ENCODE results near the gene SYN1.
"Not testable (repeated sequence)": the region's sequence is repeated elsewhere in the genome, so short reads cannot be mapped to it uniquely, and the experiment has no call there.

The SYN1 gene

DNA sequence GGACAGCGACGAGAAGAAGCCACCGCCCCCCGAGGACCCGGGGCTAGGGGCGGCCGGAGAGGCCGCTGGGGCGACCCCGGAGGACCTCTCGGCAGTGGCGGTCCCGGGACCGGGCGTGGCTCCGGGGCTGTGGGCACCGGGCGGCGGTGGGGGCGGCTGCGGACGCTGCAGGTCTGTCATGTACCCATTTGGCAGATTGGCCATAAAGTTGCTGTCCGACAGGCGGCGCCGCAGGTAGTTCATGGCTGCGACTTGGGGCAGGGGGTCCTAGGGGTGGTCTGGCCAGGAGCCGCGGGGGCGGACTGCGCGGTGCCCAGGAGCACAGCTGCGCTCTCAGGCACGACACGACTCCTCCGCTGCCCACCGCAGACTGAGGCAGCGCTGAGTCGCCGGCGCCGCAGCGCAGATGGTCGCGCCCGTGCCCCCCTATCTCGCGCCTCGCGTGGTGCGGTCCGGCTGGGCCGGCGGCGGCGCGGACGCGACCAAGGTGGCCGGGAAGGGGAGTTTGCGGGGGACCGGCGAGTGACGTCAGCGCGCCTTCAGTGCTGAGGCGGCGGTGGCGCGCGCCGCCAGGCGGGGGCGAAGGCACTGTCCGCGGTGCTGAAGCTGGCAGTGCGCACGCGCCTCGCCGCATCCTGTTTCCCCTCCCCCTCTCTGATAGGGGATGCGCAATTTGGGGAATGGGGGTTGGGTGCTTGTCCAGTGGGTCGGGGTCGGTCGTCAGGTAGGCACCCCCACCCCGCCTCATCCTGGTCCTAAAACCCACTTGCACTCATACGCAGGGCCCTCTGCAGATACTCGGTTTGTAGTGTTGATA lies at the start of gene SYN1:
SYN1 (minus strand) TSS at position 372 of the 817 bp plus-strand sequence; CDS start at position 243, 129 bp downstream.
- Histone ChIP-seq H3K4me1 (ENCODE audit: control insufficient read depth, insufficient read depth, low read length) (no peaks in the 10 kb centered on the region), H3K27me3 (replicated peaks; ENCODE audit: control insufficient read depth, insufficient read depth, low read length) (peaks cover 39% of the 10 kb centered on the region), H3K36me3 (ENCODE audit: control insufficient read depth, insufficient read depth, low read length, severe bottlenecking) (no peaks in the 10 kb centered on the region), H3K9ac (ENCODE audit: low read length) (no peak within 1 kb of the TSS), H3K4me3 (ENCODE audit: low read length) (peak within 1 kb of the TSS; percentile 61), H3K9me3 (ENCODE audit: control insufficient read depth, low read length) (peaks cover 4% of the 10 kb centered on the region)
- peak; percentile 78 for DNase-seq (ENCODE audit: low read depth)

DNA sequence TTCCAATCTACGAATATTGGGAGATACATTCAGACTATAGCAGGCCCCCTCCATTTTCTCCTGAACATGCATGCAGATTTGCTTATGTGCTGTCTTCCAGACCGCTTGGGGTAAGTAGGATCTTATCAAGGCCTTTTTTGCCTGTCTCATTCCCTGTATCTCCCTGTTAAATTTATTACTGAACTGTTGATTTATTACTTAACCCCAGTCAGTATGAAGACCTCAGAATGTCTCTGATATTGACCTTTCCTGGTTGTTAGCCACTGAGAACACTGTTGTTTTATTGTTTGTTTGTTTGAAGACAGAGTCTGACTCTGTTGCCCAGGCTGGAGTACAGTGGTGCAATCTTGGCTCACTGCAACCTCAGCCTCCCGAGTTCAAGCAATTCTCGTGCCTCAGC lies 46.1 kb upstream of the SYN1 start:
- peaks cover 21% of the 10 kb centered on the region for H3K4me1 ChIP-seq (ENCODE audit: control insufficient read depth, insufficient read depth, low read length)
- not testable (repeated sequence) for H3K36me3 ChIP-seq (ENCODE audit: control insufficient read depth, insufficient read depth, low read length, severe bottlenecking); H3K9me3 ChIP-seq (ENCODE audit: control insufficient read depth, low read length); H3K9ac ChIP-seq (ENCODE audit: low read length); H3K4me3 ChIP-seq (ENCODE audit: low read length); H3K27me3 ChIP-seq (replicated peaks; ENCODE audit: control insufficient read depth, insufficient read depth, low read length); DNase-seq (ENCODE audit: low read depth)

DNA sequence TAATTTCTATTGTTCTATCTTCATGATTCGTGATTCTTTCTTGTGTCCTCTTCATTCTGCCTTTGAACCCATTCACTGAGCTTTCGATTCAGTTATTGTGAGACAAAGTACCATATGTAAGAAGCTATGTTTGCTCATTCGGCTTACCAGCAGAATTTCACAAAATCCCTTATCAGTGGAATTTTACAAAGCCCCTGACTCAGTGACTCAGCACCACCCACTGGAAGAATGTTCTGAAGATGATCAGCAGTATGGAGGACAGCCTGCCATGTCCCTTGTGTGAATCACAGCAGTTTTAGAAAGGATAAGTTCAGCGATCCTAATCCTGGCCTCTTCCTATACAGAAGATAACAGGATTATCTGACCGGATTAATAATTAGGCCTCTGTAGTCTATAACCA lies 45.1 kb upstream of the SYN1 start:
- Histone ChIP-seq H3K4me3 (ENCODE audit: low read length) (no peak overlapping the region), H3K4me1 (ENCODE audit: control insufficient read depth, insufficient read depth, low read length) (peaks cover 21% of the 10 kb centered on the region), H3K27me3 (replicated peaks; ENCODE audit: control insufficient read depth, insufficient read depth, low read length) (no peaks in the 10 kb centered on the region), H3K9me3 (ENCODE audit: control insufficient read depth, low read length) (no peaks in the 10 kb centered on the region), H3K9ac (ENCODE audit: low read length) (no peak overlapping the region), H3K36me3 (ENCODE audit: control insufficient read depth, insufficient read depth, low read length, severe bottlenecking) (no peaks in the 10 kb centered on the region)
- DNase-seq (ENCODE audit: low read depth): peak; percentile 21

DNA sequence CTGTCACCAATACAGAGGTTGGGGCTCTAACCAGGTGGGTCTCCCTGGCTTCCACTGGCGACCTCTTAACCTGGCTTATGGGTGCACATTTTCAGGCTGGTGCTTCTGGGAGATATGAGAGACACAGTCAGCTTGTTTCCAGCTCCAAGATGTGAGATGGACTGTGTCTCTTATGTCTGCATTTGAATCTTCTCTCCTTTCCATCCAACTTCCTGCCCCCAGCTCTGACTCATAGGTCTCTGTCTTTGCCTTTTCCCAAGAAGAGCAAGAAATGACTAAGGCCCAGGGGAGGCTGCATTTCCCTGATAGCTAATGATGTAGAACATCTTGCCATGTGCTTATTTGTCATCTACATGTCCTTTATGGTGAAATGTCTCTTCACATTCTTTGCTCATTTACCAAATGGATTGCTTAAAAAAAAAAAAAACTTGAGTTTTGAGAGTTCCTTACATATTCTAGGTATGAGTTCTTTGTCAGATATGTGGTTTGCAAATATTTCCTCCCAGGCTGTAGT lies 42.5 kb upstream of the SYN1 start:
- peak; percentile 71 for DNase-seq (ENCODE audit: low read depth)
- no peaks in the 10 kb centered on the region for H3K27me3 ChIP-seq (replicated peaks; ENCODE audit: control insufficient read depth, insufficient read depth, low read length)
- H3K4me1 ChIP-seq (ENCODE audit: control insufficient read depth, insufficient read depth, low read length): peaks cover 24% of the 10 kb centered on the region
- H3K9me3 ChIP-seq (ENCODE audit: control insufficient read depth, low read length): no peaks in the 10 kb centered on the region
- H3K4me3 ChIP-seq (ENCODE audit: low read length): no peak overlapping the region
- peaks cover 4% of the 10 kb centered on the region for H3K36me3 ChIP-seq (ENCODE audit: control insufficient read depth, insufficient read depth, low read length, severe bottlenecking)
- H3K9ac ChIP-seq (ENCODE audit: low read length): peak overlapping the region; percentile 71

DNA sequence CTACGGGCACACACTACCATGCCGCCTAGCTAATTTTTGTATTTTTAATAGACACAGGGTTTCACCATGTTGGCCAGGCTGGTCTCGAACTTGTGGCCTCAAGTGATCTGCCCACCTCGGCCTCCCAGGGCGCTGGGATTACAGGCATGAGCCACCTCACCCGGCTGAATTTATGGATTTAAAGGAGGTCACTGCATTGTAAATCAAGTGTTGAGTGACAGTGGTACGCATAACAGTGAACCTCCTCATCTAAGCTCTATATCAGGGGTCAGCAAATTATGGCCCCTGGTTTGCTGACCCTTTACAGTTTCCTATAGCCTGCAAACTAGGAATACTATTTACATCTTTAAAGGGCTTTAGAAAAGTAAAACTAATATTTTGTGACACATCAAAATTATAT lies 41.9 kb upstream of the SYN1 start:
- H3K36me3 ChIP-seq (ENCODE audit: control insufficient read depth, insufficient read depth, low read length, severe bottlenecking): peaks cover 10% of the 10 kb centered on the region
- peak overlapping the region; percentile 68 for H3K9ac ChIP-seq (ENCODE audit: low read length)
- no peaks in the 10 kb centered on the region for H3K9me3 ChIP-seq (ENCODE audit: control insufficient read depth, low read length)
- no peaks in the 10 kb centered on the region for H3K27me3 ChIP-seq (replicated peaks; ENCODE audit: control insufficient read depth, insufficient read depth, low read length)
- H3K4me3 ChIP-seq (ENCODE audit: low read length): no peak overlapping the region
- no peak for DNase-seq (ENCODE audit: low read depth)
- peaks cover 24% of the 10 kb centered on the region for H3K4me1 ChIP-seq (ENCODE audit: control insufficient read depth, insufficient read depth, low read length)

DNA sequence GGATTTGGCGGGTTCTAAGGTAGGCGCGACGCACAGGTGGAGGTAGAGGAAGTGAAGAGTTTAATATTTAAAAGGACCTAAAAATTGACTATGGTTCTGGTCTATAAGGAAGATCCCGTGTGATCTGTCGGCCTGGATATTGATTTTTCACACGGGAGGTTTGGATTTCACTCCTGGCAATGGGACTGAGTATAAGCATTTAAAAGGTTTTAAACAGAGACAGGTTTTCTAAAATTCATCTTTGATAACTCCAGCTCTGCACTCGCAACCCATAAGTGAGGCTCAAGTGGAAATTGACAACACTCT lies 39.7 kb upstream of the SYN1 start:
- H3K4me3 ChIP-seq (ENCODE audit: low read length): peak overlapping the region; percentile 89
- H3K36me3 ChIP-seq (ENCODE audit: control insufficient read depth, insufficient read depth, low read length, severe bottlenecking): peaks cover 23% of the 10 kb centered on the region
- no peaks in the 10 kb centered on the region for H3K27me3 ChIP-seq (replicated peaks; ENCODE audit: control insufficient read depth, insufficient read depth, low read length)
- H3K4me1 ChIP-seq (ENCODE audit: control insufficient read depth, insufficient read depth, low read length): peaks cover 19% of the 10 kb centered on the region
- H3K9me3 ChIP-seq (ENCODE audit: control insufficient read depth, low read length): no peaks in the 10 kb centered on the region
- DNase-seq (ENCODE audit: low read depth): no peak
- peak overlapping the region; percentile 91 for H3K9ac ChIP-seq (ENCODE audit: low read length)

DNA sequence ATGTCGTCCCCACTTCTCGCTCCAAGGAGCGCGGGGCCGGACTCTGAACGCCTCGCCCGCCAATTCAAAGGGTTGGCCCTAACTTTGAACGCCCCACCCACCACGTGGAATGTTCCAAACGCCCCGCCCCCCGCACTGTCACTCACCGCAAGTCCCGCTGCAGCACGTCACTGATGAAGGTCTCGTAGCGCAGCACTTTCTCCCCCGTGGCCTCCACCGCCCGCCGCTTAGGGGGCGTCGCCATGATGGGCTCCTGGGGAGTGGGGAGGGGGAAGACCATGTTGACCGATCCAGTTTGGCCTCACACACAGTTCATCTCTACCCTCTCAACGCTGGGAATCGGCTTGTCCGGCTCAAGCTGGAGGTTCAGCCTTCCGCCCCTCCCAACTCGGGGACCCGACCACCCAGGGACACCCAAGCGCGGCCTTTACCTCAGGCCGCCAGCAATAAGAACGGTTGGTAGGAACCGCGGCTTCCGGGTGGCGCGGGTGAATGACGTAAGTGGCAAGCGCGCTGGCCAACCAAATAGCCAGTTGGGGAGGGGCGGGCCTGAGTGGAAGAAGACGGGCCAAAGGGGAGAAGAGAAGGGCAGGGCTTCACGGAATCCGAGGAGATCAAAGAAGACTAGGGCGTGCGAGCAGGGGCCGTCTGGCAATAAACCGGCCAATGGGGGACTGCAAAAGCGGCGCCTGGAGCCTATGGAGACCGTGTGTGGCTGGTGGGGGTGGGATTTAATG lies 39.2 kb upstream of the SYN1 start, which contains the start of gene UXT:
UXT (minus strand) TSS at position 497 of the 737 bp plus-strand sequence; CDS start at position 244, 253 bp downstream.
- no peaks in the 10 kb centered on the region for H3K9me3 ChIP-seq (ENCODE audit: control insufficient read depth, low read length)
- DNase-seq (ENCODE audit: low read depth): peak; percentile 95
- peak within 1 kb of the TSS; percentile 89 for H3K4me3 ChIP-seq (ENCODE audit: low read length)
- H3K4me1 ChIP-seq (ENCODE audit: control insufficient read depth, insufficient read depth, low read length): peaks cover 18% of the 10 kb centered on the region
- no peaks in the 10 kb centered on the region for H3K27me3 ChIP-seq (replicated peaks; ENCODE audit: control insufficient read depth, insufficient read depth, low read length)
- peaks cover 24% of the 10 kb centered on the region for H3K36me3 ChIP-seq (ENCODE audit: control insufficient read depth, insufficient read depth, low read length, severe bottlenecking)
- peak within 1 kb of the TSS; percentile 91 for H3K9ac ChIP-seq (ENCODE audit: low read length)

DNA sequence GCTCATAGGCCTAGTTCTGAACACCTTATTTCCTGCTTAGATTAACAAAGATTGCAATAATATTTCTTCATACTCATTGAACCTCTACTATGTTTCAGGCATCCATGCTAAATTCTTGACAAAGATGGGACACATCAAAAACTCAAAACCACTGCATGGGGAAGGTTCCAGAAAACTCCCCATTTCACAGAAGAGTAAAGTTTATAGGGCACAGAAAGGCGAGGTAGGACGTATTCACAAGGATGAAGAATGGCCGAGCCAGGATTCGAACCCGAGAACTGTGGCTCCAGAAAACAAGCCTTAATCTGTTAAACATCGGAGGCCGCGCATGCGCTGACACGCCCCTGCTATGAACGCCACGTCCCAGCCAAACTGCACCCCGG lies 38.6 kb upstream of the SYN1 start:
- Histone ChIP-seq H3K9ac (ENCODE audit: low read length) (peak overlapping the region; percentile 91), H3K4me1 (ENCODE audit: control insufficient read depth, insufficient read depth, low read length) (peaks cover 18% of the 10 kb centered on the region), H3K9me3 (ENCODE audit: control insufficient read depth, low read length) (no peaks in the 10 kb centered on the region), H3K36me3 (ENCODE audit: control insufficient read depth, insufficient read depth, low read length, severe bottlenecking) (peaks cover 29% of the 10 kb centered on the region), H3K27me3 (replicated peaks; ENCODE audit: control insufficient read depth, insufficient read depth, low read length) (no peaks in the 10 kb centered on the region), H3K4me3 (ENCODE audit: low read length) (peak overlapping the region; percentile 89)
- no peak for DNase-seq (ENCODE audit: low read depth)

DNA sequence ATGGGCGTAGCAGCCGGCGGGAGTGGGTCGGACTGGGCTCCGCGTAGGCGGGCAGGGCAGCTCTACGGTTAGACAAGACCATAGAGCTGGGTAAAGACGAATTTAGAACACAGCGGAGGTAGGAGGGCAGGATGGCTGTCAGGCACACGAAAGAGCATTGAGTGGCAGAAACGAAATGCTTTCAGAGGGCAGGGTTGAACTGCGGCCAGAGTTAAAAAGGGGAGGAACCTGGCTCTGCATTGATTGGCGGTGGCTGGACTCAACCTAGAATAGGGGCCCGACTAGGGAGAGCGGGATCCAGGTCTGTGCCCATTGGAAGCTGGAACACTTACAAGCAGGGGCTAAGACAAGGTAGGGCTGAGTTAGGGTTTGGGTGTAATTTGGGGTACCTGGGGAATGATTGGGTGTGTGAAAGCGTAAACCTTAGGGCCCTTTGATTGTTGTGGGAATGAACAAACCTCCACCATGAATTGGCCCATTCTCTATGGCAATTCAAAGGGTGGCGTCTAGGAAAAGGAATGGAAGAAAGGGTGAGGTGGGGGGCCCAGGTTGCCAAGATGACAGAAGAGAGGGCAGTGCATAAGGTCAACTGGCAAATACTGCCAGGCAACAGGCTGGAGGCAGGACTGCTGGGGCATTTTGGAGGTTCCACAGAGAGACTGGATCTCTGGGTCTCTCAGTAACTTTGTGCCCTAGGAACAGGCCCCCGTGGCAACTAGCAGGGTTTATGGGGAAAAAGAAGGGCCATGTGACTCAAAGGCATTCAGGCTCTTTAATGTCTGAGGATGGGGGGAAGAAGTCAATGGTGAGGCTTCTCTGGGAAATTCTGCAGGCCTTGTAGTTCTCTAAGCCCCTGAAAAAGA lies 31.6 kb upstream of the SYN1 start:
- peak overlapping the region; percentile 84 for H3K9ac ChIP-seq (ENCODE audit: low read length)
- H3K27me3 ChIP-seq (replicated peaks; ENCODE audit: control insufficient read depth, insufficient read depth, low read length): peaks cover 5% of the 10 kb centered on the region
- H3K4me1 ChIP-seq (ENCODE audit: control insufficient read depth, insufficient read depth, low read length): peaks cover 20% of the 10 kb centered on the region
- H3K36me3 ChIP-seq (ENCODE audit: control insufficient read depth, insufficient read depth, low read length, severe bottlenecking): peaks cover 32% of the 10 kb centered on the region
- no peak for DNase-seq (ENCODE audit: low read depth)
- H3K9me3 ChIP-seq (ENCODE audit: control insufficient read depth, low read length): no peaks in the 10 kb centered on the region
- peak overlapping the region; percentile 76 for H3K4me3 ChIP-seq (ENCODE audit: low read length)

DNA sequence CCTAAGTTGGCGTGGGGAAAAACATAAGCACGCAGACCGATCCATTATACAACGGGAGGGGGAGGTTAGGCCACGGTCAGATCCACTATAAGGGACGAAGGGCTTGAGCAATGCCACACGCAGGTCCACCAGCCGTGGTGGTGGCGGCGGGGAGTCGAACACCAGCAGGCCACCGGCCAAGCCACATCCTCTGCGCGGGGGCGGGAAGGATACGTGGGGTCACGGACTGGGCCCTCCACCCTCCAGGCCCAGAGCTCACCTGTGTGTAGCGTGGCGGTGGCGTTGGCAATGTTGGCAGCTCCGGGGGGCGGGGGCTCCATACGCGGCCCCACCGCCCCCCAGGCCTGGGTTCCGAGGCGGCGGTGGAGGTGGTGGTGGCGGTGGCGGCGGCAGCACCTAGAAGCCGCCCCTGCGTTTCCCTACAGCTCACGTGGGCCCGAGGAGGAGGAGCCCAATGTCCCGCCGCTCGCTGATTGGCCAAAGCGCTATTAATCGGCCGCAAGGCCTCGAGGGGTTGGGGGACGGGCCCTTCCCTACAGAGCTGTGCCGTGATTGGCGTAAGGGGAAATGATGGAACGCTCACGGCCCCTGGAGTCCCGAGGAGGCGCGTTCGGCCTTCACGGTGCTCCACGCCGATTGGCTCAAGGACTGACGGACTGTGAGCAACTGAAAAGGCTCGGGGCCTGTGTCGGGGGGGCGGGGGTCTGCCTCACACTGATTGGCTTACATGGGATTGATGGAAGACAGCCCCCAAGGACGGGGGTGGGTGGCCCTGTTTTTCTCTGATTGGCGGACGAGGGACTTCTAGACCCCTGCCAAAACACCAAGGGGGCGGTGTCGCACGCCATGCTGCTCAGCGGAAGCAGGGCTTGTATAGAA lies 30.7 kb upstream of the SYN1 start, which contains the start of gene ELK1:
ELK1 (minus strand) TSS at position 400 of the 879 bp plus-strand sequence. CDS start 9,122 bp downstream, outside the sequence.
- peak; percentile 97 for DNase-seq (ENCODE audit: low read depth)
- peak within 1 kb of the TSS; percentile 87 for H3K9ac ChIP-seq (ENCODE audit: low read length)

More for the DNA sequence above, 30.7 kb upstream of the SYN1 start, which contains the start of gene ELK1:
- Histone ChIP-seq H3K27me3 (replicated peaks; ENCODE audit: control insufficient read depth, insufficient read depth, low read length) (peaks cover 5% of the 10 kb centered on the region), H3K4me3 (ENCODE audit: low read length) (peak within 1 kb of the TSS; percentile 83), H3K9me3 (ENCODE audit: control insufficient read depth, low read length) (no peaks in the 10 kb centered on the region), H3K36me3 (ENCODE audit: control insufficient read depth, insufficient read depth, low read length, severe bottlenecking) (peaks cover 27% of the 10 kb centered on the region), H3K4me1 (ENCODE audit: control insufficient read depth, insufficient read depth, low read length) (peaks cover 20% of the 10 kb centered on the region)

Measured in adipocyte (in vitro differentiated cells).